Measurements from ENCODE around the gene VSX1.

The VSX1 gene

GRCh38 chr20:25087186-25087929, 5.4 kb upstream of the VSX1 start:
- no peak for DNase-seq (ENCODE audit: low spot score)

- DNase-seq (ENCODE audit: low spot score), result no peak
Measured at GRCh38 chr20:25085756-25086495, 4.0 kb upstream of the VSX1 start.

- no peak for DNase-seq (ENCODE audit: low spot score)
Measured at GRCh38 chr20:25084626-25085187, 2.8 kb upstream of the VSX1 start.

- DNase-seq (ENCODE audit: low spot score), result no peak
Measured at GRCh38 chr20:25083773-25084625, 2.1 kb upstream of the VSX1 start.

GRCh38 chr20:25083141-25083772, 1.3 kb upstream of the VSX1 start:
- no peak for DNase-seq (ENCODE audit: low spot score)

GRCh38 chr20:25082498-25082873, 545 bp upstream of the VSX1 start:
- DNase-seq (ENCODE audit: low spot score), result no peak

GRCh38 chr20:25081065-25081729, 744 bp downstream of the VSX1 start:
- DNase-seq (ENCODE audit: low spot score), result no peak

- DNase-seq (ENCODE audit: low spot score), result no peak
Measured at GRCh38 chr20:25079171-25079570, 2.8 kb downstream of the VSX1 start.

GRCh38 chr20:25078662-25079061, 3.3 kb downstream of the VSX1 start:
- DNase-seq (ENCODE audit: low spot score), result no peak

- DNase-seq (ENCODE audit: low spot score), result no peak
Measured at GRCh38 chr20:25077610-25078169, 4.3 kb downstream of the VSX1 start.

- peak; percentile 14 for DNase-seq (ENCODE audit: low spot score)
Measured at GRCh38 chr20:25076731-25077609, 5.0 kb downstream of the VSX1 start.

- no peak for DNase-seq (ENCODE audit: low spot score)
Measured at GRCh38 chr20:25076201-25076600, 5.7 kb downstream of the VSX1 start.

- DNase-seq (ENCODE audit: low spot score), result no peak
Measured at GRCh38 chr20:25073544-25073943, 8.4 kb downstream of the VSX1 start.

GRCh38 chr20:25072226-25072811, 9.6 kb downstream of the VSX1 start:
- no peak for DNase-seq (ENCODE audit: low spot score)

- DNase-seq (ENCODE audit: low spot score), result no peak
Measured at GRCh38 chr20:25071734-25072133, 10.2 kb downstream of the VSX1 start.

- DNase-seq (ENCODE audit: low spot score), result no peak
Measured at GRCh38 chr20:25070821-25071473, 11.0 kb downstream of the VSX1 start.

- no peak for DNase-seq (ENCODE audit: low spot score)
Measured at GRCh38 chr20:25067102-25067987, 14.6 kb downstream of the VSX1 start.

- DNase-seq (ENCODE audit: low spot score), result no peak
Measured at GRCh38 chr20:25066386-25066785, 15.6 kb downstream of the VSX1 start.
